Fibroblast of lung (primary cell): ENCODE results near the gene COLEC12. TPM values are rescaled to one million over a fixed set of nuclear protein-coding genes. Genes with fewer than 3 reads are reported as not detected.
A peak's percentile ranks its signal among the peaks of the same experiment; 100 is the strongest.

Source experiments
- DNase-seq, 2 donors: peaks; one replicate each; pipeline versions ENCODE4 v3.0.0 to v3.0.0-alpha.2; 2010; ENCODE audit warnings: low read depth in 2 of 2
- H2AFZ ChIP-seq: 2 replicates; pipeline ENCODE4 v1.5.1; 2012; ENCODE audit warnings: low read length, control low read depth, inconsistent platforms
- H3K27ac ChIP-seq: 2 replicates; pipeline ENCODE4 v1.5.1; 2011; ENCODE audit warnings: low read length, control low read depth; ENCODE audit not compliant: insufficient read depth
- H3K27me3 ChIP-seq: 2 replicates; pipeline ENCODE4 v1.5.1; 2011; ENCODE audit warnings: mild to moderate bottlenecking, low read length; ENCODE audit not compliant: control insufficient read depth, insufficient read depth
- H3K36me3 ChIP-seq: 2 replicates; pipeline ENCODE4 v1.5.1; 2011; ENCODE audit warnings: low read length; ENCODE audit not compliant: control insufficient read depth, insufficient read depth
- H3K4me1 ChIP-seq: 2 replicates; pipeline ENCODE4 v1.5.1; 2011; ENCODE audit warnings: low read length; ENCODE audit not compliant: control insufficient read depth, insufficient read depth; ENCODE audit errors: extremely low read depth
- H3K4me2 ChIP-seq: 2 replicates; pipeline ENCODE4 v1.5.1; 2011; ENCODE audit warnings: low read length, control low read depth; ENCODE audit not compliant: insufficient read depth; ENCODE audit errors: extremely low read depth
- H3K4me3 ChIP-seq, 4 experiments: fragments of 200-600 bp in 1 of 4; sonication (generic) in 1 of 4; replicated peaks in 1 of 4; 2 replicates each; pipeline ENCODE4 v1.5.1; 2011 to 2016; ENCODE audit warnings: low read length in 4 of 4, low read depth in 3 of 4, mild to moderate bottlenecking in 3 of 4, control low read depth in 2 of 4, inconsistent platforms in 1 of 4, mixed read lengths in 1 of 4; ENCODE audit not compliant: insufficient read depth in 1 of 4; ENCODE audit errors: control extremely low read depth in 1 of 4
- H3K79me2 ChIP-seq: 2 replicates; pipeline ENCODE4 v1.5.1; 2012; ENCODE audit warnings: mild to moderate bottlenecking, low read length, inconsistent platforms; ENCODE audit not compliant: control insufficient read depth, insufficient read depth
- H3K9ac ChIP-seq: 2 replicates; pipeline ENCODE4 v1.5.1; 2011; ENCODE audit warnings: mild to moderate bottlenecking, low read length, control low read depth; ENCODE audit not compliant: insufficient read depth
- H3K9me3 ChIP-seq: 2 replicates; pipeline ENCODE4 v1.5.1; 2012; ENCODE audit warnings: low read depth, low read length; ENCODE audit not compliant: control insufficient read depth, insufficient read depth
- H4K20me1 ChIP-seq: 2 replicates; pipeline ENCODE4 v1.5.1; 2011; ENCODE audit warnings: low read length; ENCODE audit not compliant: control insufficient read depth, insufficient read depth; ENCODE audit errors: extremely low read depth
- EZH2 ChIP-seq: IDR thresholded peaks from 2 replicates; pipeline ENCODE4 v1.5.1; 2012; ENCODE audit warnings: low read length, control low read depth, mild to moderate bottlenecking; ENCODE audit errors: missing control alignments
- polyA plus RNA-seq, 2 donors: library from polyadenylated mRNA; depleted of rRNA in 1 of 2; stranded (reverse) in 1 of 2; unstranded in 1 of 2; fragments of >200 nt; gene quantifications; 2 replicates each; pipeline ENCODE4 v1.2.1, GENCODE V29; 2011 to 2012; ENCODE audit warnings: missing spikeins in 1 of 2
- total RNA-seq: library from RNA; depleted of rRNA; stranded (reverse); fragments of >200 nt; gene quantifications from 2 replicates; pipeline ENCODE4 v1.2.1, GENCODE V29; 2014
- TF ChIP-seq, protein P1 (sequence below), 2 donors: IDR thresholded peaks in 1 of 2; conservative IDR thresholded peaks in 1 of 2; 1 replicate in 1 of 2; 2 replicates in 1 of 2; pipeline ENCODE4 v1.5.1; 2011 to 2012; ENCODE audit warnings: low read length in 2 of 2, control low read depth in 1 of 2, inconsistent platforms in 1 of 2, low read depth in 1 of 2, mild to moderate bottlenecking in 1 of 2

The COLEC12 gene
- total and polyA plus RNA-seq, 2 donors (not counting 1 experiment from before 2014, with no cell fraction given): 20.0 to 24.8 TPM

DNA sequence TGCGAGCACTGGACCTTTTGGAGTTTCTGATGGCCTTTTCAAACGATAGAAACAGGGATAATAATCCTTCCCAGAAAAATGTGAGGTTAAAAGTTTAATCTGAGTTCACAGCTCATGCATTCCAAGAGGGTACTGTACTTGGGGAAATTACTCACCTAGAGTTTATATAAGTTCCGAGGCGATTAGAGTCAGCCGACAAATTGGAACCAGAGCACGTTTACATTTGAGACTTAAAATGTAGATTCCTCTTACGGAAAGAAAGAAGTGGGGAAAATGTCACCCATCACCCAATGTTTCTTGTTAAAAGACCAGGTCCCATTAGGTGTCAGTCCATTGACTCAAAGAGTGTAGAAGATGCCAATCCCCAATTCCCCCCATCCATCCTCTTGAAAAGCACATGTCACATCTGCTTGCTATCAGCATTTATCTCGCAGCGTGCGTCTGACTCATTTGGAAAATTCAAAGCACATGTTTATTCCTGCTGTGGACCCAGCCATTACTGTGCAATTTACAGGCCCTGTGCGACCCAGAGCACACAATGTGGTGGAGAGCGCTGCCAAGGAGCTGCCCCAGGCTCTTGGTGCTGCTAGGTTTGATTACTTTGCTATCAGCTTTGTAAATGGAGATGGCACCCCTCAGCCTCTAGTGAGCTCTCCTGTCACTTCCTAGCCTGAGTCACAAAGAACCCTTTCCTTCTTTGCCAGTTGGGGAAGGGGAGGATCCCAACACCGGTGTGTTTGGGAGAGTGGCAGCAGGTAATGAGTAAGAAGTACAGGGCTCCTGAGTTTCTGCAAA lies 104.8 kb downstream of the COLEC12 start:
- no peaks in the 10 kb centered on the region for H4K20me1 ChIP-seq
- H3K4me2 ChIP-seq: peak overlapping the region; percentile 44
- no peak overlapping the region for H3K4me3 ChIP-seq
- H3K4me1 ChIP-seq: peaks cover 10% of the 10 kb centered on the region
- TF ChIP-seq, protein P1, sequence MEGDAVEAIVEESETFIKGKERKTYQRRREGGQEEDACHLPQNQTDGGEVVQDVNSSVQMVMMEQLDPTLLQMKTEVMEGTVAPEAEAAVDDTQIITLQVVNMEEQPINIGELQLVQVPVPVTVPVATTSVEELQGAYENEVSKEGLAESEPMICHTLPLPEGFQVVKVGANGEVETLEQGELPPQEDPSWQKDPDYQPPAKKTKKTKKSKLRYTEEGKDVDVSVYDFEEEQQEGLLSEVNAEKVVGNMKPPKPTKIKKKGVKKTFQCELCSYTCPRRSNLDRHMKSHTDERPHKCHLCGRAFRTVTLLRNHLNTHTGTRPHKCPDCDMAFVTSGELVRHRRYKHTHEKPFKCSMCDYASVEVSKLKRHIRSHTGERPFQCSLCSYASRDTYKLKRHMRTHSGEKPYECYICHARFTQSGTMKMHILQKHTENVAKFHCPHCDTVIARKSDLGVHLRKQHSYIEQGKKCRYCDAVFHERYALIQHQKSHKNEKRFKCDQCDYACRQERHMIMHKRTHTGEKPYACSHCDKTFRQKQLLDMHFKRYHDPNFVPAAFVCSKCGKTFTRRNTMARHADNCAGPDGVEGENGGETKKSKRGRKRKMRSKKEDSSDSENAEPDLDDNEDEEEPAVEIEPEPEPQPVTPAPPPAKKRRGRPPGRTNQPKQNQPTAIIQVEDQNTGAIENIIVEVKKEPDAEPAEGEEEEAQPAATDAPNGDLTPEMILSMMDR (conservative IDR thresholded peaks at IDR 0.05 in 1 of 2, IDR thresholded peaks at IDR 0.05 in 1 of 2; ENCODE audit: low read depth in 1 of 2, low read length in 2 of 2): no peak
- no peak for TF ChIP-seq EZH2
- H3K79me2 ChIP-seq: no peaks in the 10 kb centered on the region
- no peak overlapping the region for H3K9ac ChIP-seq
- peak; percentile 71 to 91 for DNase-seq
- no peak overlapping the region for H2AFZ ChIP-seq
- H3K36me3 ChIP-seq: no peaks in the 10 kb centered on the region
- H3K27ac ChIP-seq: peak overlapping the region; percentile 95
- H3K9me3 ChIP-seq: no peaks in the 10 kb centered on the region
- no peaks in the 10 kb centered on the region for H3K27me3 ChIP-seq

DNA sequence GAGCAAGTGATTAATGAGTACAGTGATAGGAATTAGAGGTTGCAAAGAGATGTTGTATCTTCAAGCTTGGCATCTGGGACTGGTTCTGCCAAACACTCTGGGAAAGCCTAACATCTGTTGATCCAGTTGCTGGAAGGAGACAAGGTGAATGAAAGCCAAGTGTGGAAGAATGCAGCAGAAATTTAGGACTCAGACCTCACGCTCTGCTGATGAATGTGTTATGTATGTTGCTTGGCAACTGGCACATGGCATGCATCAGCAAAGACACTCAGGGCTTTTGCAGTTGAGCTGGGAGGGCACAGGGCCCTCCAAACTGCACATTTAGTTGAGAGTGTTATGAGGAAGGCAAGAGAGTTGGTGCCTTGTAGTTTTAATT lies 105.5 kb downstream of the COLEC12 start:
- no peaks in the 10 kb centered on the region for H3K27me3 ChIP-seq

DNA sequence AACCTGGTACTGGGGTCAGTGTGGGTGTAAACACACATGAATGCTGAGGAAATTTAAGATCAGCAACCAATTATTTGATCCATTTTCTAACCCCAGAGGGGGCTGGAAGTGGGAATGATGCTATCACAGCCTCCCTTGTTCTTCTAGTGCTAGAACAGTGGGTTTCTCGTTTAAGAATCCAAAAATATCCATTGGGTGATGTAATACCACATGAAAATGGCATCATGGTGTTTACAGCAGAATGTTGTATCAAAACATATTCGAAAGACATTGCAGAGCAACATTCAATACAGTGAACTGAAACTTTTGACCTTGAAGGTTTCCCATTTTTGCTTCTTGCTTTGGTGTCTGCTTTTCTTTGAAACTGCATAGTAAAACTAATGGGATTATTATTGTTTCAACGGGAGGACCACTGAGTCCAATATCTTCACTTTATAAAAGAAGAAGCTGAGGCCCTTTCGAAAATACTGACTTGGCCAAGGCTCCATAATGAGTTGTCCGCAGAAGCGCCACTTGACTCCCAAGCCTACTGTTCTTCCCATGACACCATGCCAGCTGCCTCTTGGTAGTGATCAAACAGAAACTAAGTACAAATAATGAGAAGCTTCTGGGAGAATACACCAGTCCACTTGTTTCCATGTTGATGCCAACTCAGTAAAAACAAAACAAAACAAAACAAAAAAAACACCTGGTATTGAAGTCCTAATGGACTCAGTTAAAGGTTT lies 106.1 kb downstream of the COLEC12 start:
- H3K9me3 ChIP-seq: no peaks in the 10 kb centered on the region
- peaks cover 4% of the 10 kb centered on the region for H3K4me1 ChIP-seq
- H3K36me3 ChIP-seq: no peaks in the 10 kb centered on the region
- H3K27me3 ChIP-seq: no peaks in the 10 kb centered on the region
- TF ChIP-seq, protein P1 (conservative IDR thresholded peaks at IDR 0.05 in 1 of 2, IDR thresholded peaks at IDR 0.05 in 1 of 2; ENCODE audit: low read depth in 1 of 2, low read length in 2 of 2): no peak
- no peak for TF ChIP-seq EZH2
- H2AFZ ChIP-seq: no peak overlapping the region
- H3K4me2 ChIP-seq: peak overlapping the region; percentile 44
- H3K79me2 ChIP-seq: no peaks in the 10 kb centered on the region
- no peaks in the 10 kb centered on the region for H4K20me1 ChIP-seq
- H3K9ac ChIP-seq: no peak overlapping the region
- no peak for DNase-seq
- H3K4me3 ChIP-seq: no peak overlapping the region
- peak overlapping the region; percentile 95 for H3K27ac ChIP-seq

More for the DNA sequence above, 105.5 kb downstream of the COLEC12 start:
- peak; percentile 56 to 93 for DNase-seq
- H4K20me1 ChIP-seq: no peaks in the 10 kb centered on the region
- H3K4me2 ChIP-seq: peak overlapping the region; percentile 44
- peak overlapping the region; percentile 95 for H3K27ac ChIP-seq
- no peak overlapping the region for H2AFZ ChIP-seq
- H3K36me3 ChIP-seq: no peaks in the 10 kb centered on the region
- TF ChIP-seq, protein P1 (conservative IDR thresholded peaks at IDR 0.05 in 1 of 2, IDR thresholded peaks at IDR 0.05 in 1 of 2; ENCODE audit: low read depth in 1 of 2, low read length in 2 of 2): no peak
- TF ChIP-seq EZH2: no peak
- H3K4me1 ChIP-seq: peaks cover 9% of the 10 kb centered on the region
- no peak overlapping the region for H3K4me3 ChIP-seq
- H3K9me3 ChIP-seq: no peaks in the 10 kb centered on the region
- no peak overlapping the region for H3K9ac ChIP-seq
- H3K79me2 ChIP-seq: no peaks in the 10 kb centered on the region
